HUES64 (cell line): Measurements from ENCODE around the gene ADGRF1.
"Not testable (repeated sequence)": the region's sequence is repeated elsewhere in the genome, so short reads cannot be mapped to it uniquely, and the experiment has no call there.

Experiments
- H3K27ac ChIP-seq: 2 replicates; pipeline ENCODE4 v1.7.0; 2013; ENCODE audit warnings: low read depth, low read length, inconsistent platforms
- H3K27me3 ChIP-seq: 2 replicates; pipeline ENCODE4 v1.6.1; 2013; ENCODE audit warnings: mild to moderate bottlenecking, low read length; ENCODE audit not compliant: insufficient read depth
- H3K36me3 ChIP-seq: 2 replicates; pipeline ENCODE4 v1.6.1; 2013; ENCODE audit warnings: mild to moderate bottlenecking, low read length; ENCODE audit not compliant: insufficient read depth
- H3K4me1 ChIP-seq: 2 replicates; pipeline ENCODE4 v1.6.1; 2013; ENCODE audit warnings: mild to moderate bottlenecking, low read length, moderate library complexity; ENCODE audit not compliant: insufficient read depth
- H3K4me3 ChIP-seq: 2 replicates; pipeline ENCODE4 v1.5.1; 2013; ENCODE audit warnings: mild to moderate bottlenecking, low read length, moderate library complexity
- H3K9ac ChIP-seq: 2 replicates; pipeline ENCODE4 v1.6.1; 2013; ENCODE audit warnings: mild to moderate bottlenecking, low read depth, low read length
- H3K9me3 ChIP-seq: 2 replicates; pipeline ENCODE4 v1.6.1; 2013; ENCODE audit warnings: low read depth, low read length; ENCODE audit not compliant: insufficient read depth
- WGBS: fragments of 150-250, 120-280 bp; methylation state at CpG from one replicate; pipeline ENCODE4 v1.1.7; 2013; ENCODE audit warnings: missing lambda C conversion rate; 5-methylcytosine and 5-hydroxymethylcytosine counted together

The ADGRF1 gene

DNA sequence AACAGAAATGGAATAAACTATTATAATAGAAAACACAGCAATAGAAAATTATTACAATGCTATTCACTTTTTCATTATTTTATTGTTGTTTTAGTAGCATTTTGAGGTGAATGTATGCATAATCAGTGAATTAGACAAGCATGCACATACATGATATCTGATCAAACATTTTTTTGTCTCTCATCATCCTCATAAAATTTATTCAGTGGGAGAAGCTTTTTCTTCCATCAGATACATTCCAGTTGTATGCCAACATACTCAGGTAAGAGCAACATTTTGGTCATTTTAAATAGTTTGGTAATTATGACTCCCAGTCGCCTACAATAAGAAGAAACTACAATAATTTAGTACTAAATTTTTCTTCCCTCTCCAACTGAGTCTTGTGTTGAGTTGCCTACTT, 44.5 kb downstream of the ADGRF1 start:
- H3K4me3 ChIP-seq: no peak overlapping the region
- 100% methylated on average over 1 of the region's 1 CpG for WGBS
- H3K27me3 ChIP-seq: no peaks in the 10 kb centered on the region
- no peaks in the 10 kb centered on the region for H3K9me3 ChIP-seq
- no peaks in the 10 kb centered on the region for H3K4me1 ChIP-seq
- no peak overlapping the region for H3K9ac ChIP-seq
- no peaks in the 10 kb centered on the region for H3K36me3 ChIP-seq
- H3K27ac ChIP-seq: no peak overlapping the region

DNA sequence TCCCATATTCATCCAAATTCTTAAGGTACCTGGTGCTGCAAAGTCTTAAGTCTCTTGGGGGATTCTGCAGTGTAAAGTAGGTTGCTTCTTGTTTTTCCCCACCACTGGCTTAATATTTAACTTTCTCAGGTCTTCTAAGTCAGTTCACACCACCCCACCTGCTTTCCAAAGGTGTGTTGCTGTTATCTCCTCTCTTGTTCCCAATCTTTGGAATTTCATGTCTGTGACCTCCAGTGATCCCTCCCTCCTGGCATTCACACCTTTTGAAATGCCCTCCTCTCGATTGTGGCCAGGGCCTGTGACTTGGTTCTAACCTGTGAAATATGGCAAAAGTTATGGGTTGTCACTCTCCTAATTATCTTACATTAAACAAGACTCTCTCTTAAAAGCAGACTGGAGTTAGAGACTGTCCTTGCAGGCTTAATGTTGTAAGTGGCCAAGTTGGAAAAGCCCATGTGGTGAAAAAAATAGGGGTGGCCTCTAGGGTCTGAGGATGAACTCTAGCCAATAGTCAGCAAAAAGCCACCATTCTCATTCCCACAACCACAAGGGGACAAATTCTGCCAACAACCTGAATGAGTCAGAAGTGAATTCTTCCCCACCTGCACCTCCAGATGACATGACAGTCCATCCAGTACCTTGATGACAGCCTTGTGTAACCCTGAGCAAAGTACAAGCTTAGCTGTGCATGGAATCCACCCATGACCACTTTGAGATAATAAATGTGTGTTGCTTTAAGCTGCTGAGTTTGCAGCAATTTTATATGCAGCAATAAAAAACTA, 45.1 kb downstream of the ADGRF1 start:
- H3K27me3 ChIP-seq: no peaks in the 10 kb centered on the region
- H3K4me1 ChIP-seq: no peaks in the 10 kb centered on the region
- no peaks in the 10 kb centered on the region for H3K9me3 ChIP-seq
- 100% methylated on average over 1 of the region's 1 CpG for WGBS
- no peak overlapping the region for H3K27ac ChIP-seq
- no peak overlapping the region for H3K4me3 ChIP-seq
- no peak overlapping the region for H3K9ac ChIP-seq
- H3K36me3 ChIP-seq: no peaks in the 10 kb centered on the region

DNA sequence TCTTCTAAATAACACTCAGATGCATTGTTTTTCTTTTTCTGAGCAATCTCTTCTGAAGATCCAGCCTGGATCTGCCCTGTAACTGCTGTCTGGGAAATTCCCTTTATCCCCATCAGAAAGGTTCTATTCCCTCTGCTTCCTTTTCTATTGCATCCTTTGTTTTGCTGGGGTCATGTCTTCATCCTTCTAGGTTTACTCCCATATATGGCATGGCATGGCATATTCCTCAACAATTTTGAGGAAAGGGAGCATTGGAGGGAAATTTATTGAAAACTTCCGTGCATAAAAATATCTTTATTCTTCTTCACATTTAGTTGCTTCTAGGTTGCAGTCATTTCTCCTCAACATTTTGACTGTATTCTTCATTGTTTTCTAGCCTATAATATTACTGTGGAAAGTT, 47.2 kb downstream of the ADGRF1 start:
- no peak overlapping the region for H3K9ac ChIP-seq

DNA sequence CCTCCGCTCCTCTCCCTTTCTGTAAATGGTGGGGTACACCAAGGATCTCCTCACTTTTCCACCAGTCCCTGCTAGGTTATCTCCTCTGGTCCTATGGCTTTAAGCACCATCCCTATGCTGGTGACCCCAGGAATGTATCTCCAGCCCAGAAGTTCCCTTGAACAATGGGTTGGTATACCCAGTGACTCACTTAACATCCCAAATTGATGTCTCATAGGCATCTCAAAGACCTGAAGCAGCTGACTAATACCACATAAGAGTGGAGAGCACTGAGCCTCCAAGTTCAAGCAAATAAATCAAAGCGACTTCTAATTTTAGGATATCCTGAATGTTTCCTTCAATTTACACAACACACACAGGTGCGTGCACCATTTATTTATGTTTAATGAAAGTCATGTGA, 48.3 kb downstream of the ADGRF1 start:
- H3K9me3 ChIP-seq: no peaks in the 10 kb centered on the region
- no peak overlapping the region for H3K9ac ChIP-seq
- no peaks in the 10 kb centered on the region for H3K36me3 ChIP-seq
- H3K27me3 ChIP-seq: no peaks in the 10 kb centered on the region
- WGBS: 88% methylated on average over 2 of the region's 3 CpGs
- no peaks in the 10 kb centered on the region for H3K4me1 ChIP-seq
- H3K27ac ChIP-seq: no peak overlapping the region
- H3K4me3 ChIP-seq: no peak overlapping the region

More for the DNA sequence above, 47.2 kb downstream of the ADGRF1 start:
- Histone ChIP-seq H3K36me3 (no peaks in the 10 kb centered on the region), H3K4me1 (no peaks in the 10 kb centered on the region), H3K4me3 (no peak overlapping the region), H3K27ac (no peak overlapping the region), H3K9me3 (no peaks in the 10 kb centered on the region), H3K27me3 (no peaks in the 10 kb centered on the region)
- no CpG with 5 or more reads among the region's 1 CpG for WGBS

DNA sequence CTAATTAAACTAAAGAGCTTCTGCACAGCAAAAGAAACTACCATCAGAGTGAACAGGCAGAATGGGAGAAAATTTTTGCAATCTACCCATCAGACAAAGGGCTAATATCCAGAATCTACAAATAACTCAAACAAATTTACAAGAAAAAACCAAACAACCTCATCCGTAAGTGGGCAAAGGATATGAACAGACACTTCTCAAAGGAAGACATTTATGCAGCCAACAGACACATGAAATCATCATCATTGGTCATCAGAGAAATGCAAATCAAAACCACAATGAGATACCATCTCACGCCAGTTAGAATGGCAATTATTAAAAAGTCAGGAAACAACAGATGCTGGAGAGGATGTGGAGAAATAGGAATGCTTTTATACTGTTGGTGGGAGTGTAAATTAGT, 49.7 kb downstream of the ADGRF1 start:
- not testable (repeated sequence) for H3K4me1 ChIP-seq, H3K27ac ChIP-seq, H3K36me3 ChIP-seq, H3K9me3 ChIP-seq, H3K27me3 ChIP-seq, H3K9ac ChIP-seq, H3K4me3 ChIP-seq
- WGBS: 100% methylated on average over 1 of the region's 2 CpGs

DNA sequence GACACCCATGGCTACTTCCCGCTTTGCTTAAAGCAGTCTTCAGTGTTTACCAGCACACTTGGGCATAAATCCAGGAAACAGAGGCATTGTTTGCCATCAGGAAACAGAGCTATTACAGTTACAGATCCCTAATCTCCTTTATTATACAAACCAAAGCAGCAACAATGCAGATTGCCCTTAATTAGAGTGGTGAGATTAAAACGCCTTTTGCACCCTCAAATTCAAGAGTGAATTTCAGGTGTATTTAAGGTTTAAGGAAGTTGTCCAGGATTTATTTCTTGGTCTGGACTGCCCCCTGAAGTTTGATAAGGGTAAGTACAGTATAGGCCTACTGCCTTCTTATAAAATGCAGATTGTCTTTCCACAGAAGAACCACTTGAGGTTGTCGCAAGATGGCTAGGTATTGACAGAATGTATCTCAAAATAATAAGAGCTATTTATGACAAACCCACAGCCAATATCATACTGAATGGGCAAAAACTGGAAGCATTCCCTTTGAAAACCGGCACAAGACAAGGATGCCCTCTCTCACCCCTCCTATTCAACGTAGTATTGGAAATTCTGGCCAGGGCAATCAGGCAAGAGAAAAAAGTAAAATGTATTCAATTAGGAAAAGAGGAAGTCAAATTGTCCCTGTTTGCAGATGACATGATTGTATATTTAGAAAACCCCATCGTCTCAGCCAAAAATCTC, 51.2 kb downstream of the ADGRF1 start:
- not testable (repeated sequence) for H3K27ac ChIP-seq, H3K4me3 ChIP-seq, H3K36me3 ChIP-seq, H3K9ac ChIP-seq, H3K9me3 ChIP-seq, H3K27me3 ChIP-seq, H3K4me1 ChIP-seq
- 61% methylated on average over 2 of the region's 6 CpGs for WGBS

DNA sequence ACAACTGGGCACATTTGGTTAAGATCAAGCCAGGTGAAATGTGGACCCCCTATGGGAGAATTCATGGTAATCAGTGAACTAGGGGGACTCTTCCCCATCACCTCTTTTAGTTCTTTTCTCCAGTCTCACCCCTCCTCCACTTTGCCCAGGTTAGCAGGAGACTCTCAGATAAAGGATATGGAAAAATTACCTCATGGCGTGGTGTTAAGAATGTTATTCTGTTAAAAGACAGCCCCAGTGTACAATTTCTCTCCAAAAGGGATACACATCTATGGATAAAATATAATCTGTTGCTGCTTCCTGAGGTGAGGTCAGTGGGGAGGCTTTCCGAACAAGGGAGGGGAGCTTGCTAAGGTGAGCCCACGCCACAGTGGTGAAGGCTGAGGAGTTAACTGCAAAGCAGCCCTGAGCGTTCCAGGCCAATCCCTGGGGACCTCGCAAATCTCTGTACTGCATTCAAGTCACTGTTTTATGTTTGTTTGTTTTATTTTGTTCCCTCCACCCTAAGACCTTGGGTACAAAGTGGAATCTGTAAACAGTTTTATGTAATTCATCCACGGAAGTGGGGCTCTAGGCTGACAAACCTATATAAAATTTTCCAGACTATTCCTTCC, 52.0 kb downstream of the ADGRF1 start:
- Histone ChIP-seq H3K27me3 (no peaks in the 10 kb centered on the region), H3K9me3 (no peaks in the 10 kb centered on the region), H3K4me1 (no peaks in the 10 kb centered on the region; the same call in 1 of the 2 replicates), H3K4me3 (no peak overlapping the region), H3K27ac (no peak overlapping the region), H3K36me3 (no peaks in the 10 kb centered on the region), H3K9ac (no peak overlapping the region)
- 91% methylated on average over 5 of the region's 6 CpGs for WGBS

DNA sequence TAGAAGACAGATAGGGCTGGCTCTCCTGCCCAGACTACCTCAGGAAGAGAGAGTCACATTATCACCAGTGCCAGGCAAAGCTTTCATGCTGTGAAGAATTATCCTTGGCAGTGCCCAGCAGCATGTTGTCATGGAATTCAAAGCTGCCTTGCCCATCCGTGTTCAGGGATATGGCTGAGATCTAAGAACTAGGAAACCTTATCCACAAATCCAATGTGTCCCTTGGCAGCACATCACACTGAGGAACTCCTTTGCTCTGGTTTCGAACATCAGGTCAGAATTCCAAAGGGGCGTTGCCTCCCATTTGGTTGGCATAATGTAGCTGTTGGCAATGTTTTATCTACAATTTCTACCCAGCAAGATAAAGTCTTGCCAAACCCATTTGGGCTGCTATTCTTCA, 52.7 kb downstream of the ADGRF1 start:
- Histone ChIP-seq H3K36me3 (no peaks in the 10 kb centered on the region), H3K27ac (no peak overlapping the region)
- WGBS: 84% methylated on average over 3 of the region's 3 CpGs

DNA sequence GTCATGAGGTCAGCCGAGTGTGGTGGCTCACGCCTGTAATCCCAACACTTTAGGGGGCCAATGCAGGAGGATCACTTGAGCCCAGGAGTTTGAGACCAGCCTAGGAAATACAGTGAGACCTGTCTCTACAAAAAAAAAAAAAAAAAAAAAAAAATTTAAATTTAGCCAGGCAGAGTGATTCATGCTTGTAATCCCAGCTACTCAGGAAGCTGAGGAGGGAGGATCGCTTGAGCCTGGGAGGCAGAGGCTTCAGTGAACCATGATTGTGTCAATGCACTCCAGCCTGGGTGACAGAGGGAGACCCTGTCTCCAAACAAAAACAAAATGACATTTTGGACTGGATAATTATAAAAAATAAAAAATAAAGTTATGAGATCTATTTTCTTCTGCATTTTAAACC, 56.2 kb downstream of the ADGRF1 start:
- Histone ChIP-seq H3K27ac (no peak overlapping the region), H3K9me3 (no peaks in the 10 kb centered on the region), H3K4me1 (no peaks in the 10 kb centered on the region; the same call in 1 of the 2 replicates), H3K9ac (no peak overlapping the region), H3K4me3 (no peak overlapping the region), H3K27me3 (no peaks in the 10 kb centered on the region), H3K36me3 (no peaks in the 10 kb centered on the region)
- 87% methylated on average over 3 of the region's 3 CpGs for WGBS

More for the DNA sequence above, 52.7 kb downstream of the ADGRF1 start:
- Histone ChIP-seq H3K9ac (no peak overlapping the region), H3K4me3 (no peak overlapping the region), H3K27me3 (no peaks in the 10 kb centered on the region), H3K9me3 (no peaks in the 10 kb centered on the region), H3K4me1 (no peaks in the 10 kb centered on the region; the same call in 1 of the 2 replicates)

DNA sequence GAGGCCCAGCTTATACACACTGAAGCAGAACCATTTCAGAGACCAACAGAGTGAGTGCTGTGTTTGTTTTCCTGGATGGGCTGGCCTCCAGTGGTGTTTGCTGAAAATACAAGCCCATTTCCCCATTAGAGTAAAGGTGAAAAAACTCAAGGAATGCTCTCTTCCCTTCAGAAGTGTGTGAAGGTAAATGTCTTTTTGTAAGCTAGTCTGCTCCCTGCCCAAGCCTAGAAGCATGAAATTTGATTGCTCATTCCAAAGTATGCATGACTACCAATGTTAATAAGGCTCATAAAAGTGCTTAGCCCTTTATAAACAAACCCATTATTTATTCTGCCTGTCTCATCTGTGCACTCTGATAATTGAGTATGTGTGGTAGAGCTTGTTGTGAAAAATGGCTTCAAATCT, 59.1 kb downstream of the ADGRF1 start:
- Histone ChIP-seq H3K4me3 (no peak overlapping the region), H3K9ac (no peak overlapping the region), H3K27me3 (no peaks in the 10 kb centered on the region), H3K27ac (no peak overlapping the region), H3K36me3 (no peaks in the 10 kb centered on the region), H3K4me1 (no peaks in the 10 kb centered on the region; the same call in 1 of the 2 replicates), H3K9me3 (no peaks in the 10 kb centered on the region)

DNA sequence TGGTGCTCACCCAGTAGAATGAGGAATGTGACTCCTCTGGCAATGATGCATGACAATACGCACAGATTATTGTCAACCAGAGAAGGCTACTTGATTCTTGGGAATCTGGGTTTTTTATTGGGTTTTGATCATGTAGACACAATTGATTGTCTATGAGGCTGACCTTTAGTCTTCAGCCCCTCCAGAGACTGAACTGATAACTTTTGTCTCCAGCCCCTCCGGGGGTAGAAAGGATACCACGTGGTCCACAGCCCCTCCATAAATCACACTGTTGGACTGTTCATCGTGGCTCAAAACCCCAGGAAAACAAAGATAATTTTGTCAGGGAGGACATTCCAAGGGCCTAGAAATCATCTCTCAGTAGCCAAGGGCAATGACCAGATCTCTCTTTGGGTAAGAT, 62.9 kb downstream of the ADGRF1 start:
- H3K27me3 ChIP-seq: no peaks in the 10 kb centered on the region
- no peak overlapping the region for H3K27ac ChIP-seq
- no peaks in the 10 kb centered on the region for H3K4me1 ChIP-seq
- no peaks in the 10 kb centered on the region for H3K36me3 ChIP-seq
- WGBS: 96% methylated on average over 4 of the region's 4 CpGs
- H3K4me3 ChIP-seq: no peak overlapping the region
- no peak overlapping the region for H3K9ac ChIP-seq
- no peaks in the 10 kb centered on the region for H3K9me3 ChIP-seq
